ENCODE measurements around the gene C1orf185. TPM values are rescaled to one million over a fixed set of nuclear protein-coding genes. Genes with fewer than 3 reads are reported as not detected.

Gene C1orf185
- total and polyA plus RNA-seq, 7 donors: not detected

GRCh38 chr1:51100264-51100880 lies 1.7 kb upstream of the C1orf185 start:
- Histone ChIP-seq H3K9me3 (no peaks in the 10 kb centered on the region), H3K4me3 (no peak overlapping the region), H3K27ac (no peak overlapping the region), H3K27me3 (ENCODE audit: insufficient read depth in 3 of 3, low read length in 2 of 3) (no peaks in the 10 kb centered on the region), H3K36me3 (ENCODE audit: insufficient read depth in 1 of 2, low read depth in 1 of 2) (no peaks in the 10 kb centered on the region), H3K4me1 (no peaks in the 10 kb centered on the region)
- no peak for TF ChIP-seq CTCF (IDR thresholded peaks at IDR 0.05)
- DNase-seq: no peak
- WGBS, 3 donors: 73 to 76% (median 75%) methylated on average over 3 of the region's 3 CpGs
- no peak for ATAC-seq
- intact Hi-C loops (cut with DNase I): no loop called here

DNA sequence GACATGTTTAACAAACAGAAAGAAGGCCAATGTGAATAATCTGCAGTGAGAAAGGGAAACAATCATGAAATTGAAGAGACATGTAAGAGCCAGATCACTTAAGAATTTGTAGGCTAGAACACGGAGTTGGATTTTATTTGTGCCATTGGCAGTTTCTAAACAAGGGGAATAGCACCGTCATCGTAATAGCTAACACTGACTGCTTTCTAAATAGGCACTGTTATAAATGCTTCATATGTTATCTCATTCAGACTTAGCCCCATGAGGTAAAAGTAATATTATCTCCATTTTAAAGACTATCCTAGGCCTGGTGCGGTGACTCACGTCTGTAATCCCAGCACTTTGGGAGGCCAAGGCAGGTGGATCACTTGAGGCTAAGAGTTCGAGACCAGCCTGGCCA lies 12.1 kb downstream of the C1orf185 start:
- ATAC-seq (no peak), DNase-seq (no peak)
- H3K36me3 ChIP-seq (ENCODE audit: insufficient read depth in 1 of 2, low read depth in 1 of 2): no peaks in the 10 kb centered on the region
- peaks cover 0 to 1% (median 0%) of the 10 kb centered on the region in 3 donors for H3K27me3 ChIP-seq (ENCODE audit: insufficient read depth in 3 of 3, low read length in 2 of 3)
- no peaks in the 10 kb centered on the region for H3K4me1 ChIP-seq
- no peak overlapping the region for H3K27ac ChIP-seq
- TF ChIP-seq CTCF (IDR thresholded peaks at IDR 0.05): no peak
- 86 to 90% (median 88%) methylated on average over 6 of the region's 6 CpGs for WGBS, 3 donors
- H3K4me3 ChIP-seq: no peak overlapping the region
- H3K9me3 ChIP-seq: no peaks in the 10 kb centered on the region
- intact Hi-C loops (cut with DNase I): no loop called here

- intact Hi-C loops (cut with DNase I): no loop called here
- no peak for TF ChIP-seq CTCF (IDR thresholded peaks at IDR 0.05)
- H3K9me3 ChIP-seq: no peaks in the 10 kb centered on the region
- peaks cover 0 to 5% (median 0%) of the 10 kb centered on the region in 3 donors for H3K27me3 ChIP-seq (ENCODE audit: insufficient read depth in 3 of 3, low read length in 2 of 3)
- H3K27ac ChIP-seq: no peak overlapping the region
- no peaks in the 10 kb centered on the region for H3K4me1 ChIP-seq
- 74 to 86% (median 81%) methylated on average over 7 of the region's 7 CpGs for WGBS, 3 donors
- ATAC-seq (no peak), DNase-seq (no peak)
- no peak overlapping the region for H3K4me3 ChIP-seq
- H3K36me3 ChIP-seq (ENCODE audit: insufficient read depth in 1 of 2, low read depth in 1 of 2): no peaks in the 10 kb centered on the region
These were observed 13.8 kb downstream of the C1orf185 start for GRCh38 chr1:51115714-51116404.

GRCh38 chr1:51119331-51119730 lies 17.3 kb downstream of the C1orf185 start:
- no peak overlapping the region for H3K27ac ChIP-seq
- H3K9me3 ChIP-seq: no peaks in the 10 kb centered on the region
- no peak for TF ChIP-seq CTCF (IDR thresholded peaks at IDR 0.05)
- H3K27me3 ChIP-seq (ENCODE audit: insufficient read depth in 3 of 3, low read length in 2 of 3): peaks cover 0 to 5% (median 0%) of the 10 kb centered on the region in 3 donors
- WGBS, 3 donors: 63 to 68% (median 67%) methylated on average over 3 of the region's 3 CpGs
- ATAC-seq (no peak), DNase-seq (no peak)
- no peaks in the 10 kb centered on the region for H3K4me1 ChIP-seq
- intact Hi-C loops (cut with DNase I): no loop called here
- H3K4me3 ChIP-seq: no peak overlapping the region
- no peaks in the 10 kb centered on the region for H3K36me3 ChIP-seq (ENCODE audit: insufficient read depth in 1 of 2, low read depth in 1 of 2)

All from psoas muscle (tissue), 8 donors.